AG04449 (cell line): ENCODE measurements around the gene COLEC11.

ENCODE experiments used
- CTCF ChIA-PET: fragments of 350-600 bp; formaldehyde crosslinking; extraction: SDS; loops from one replicate; lab custom pipeline; 2021; ENCODE audit warnings: antibody characterized with exemption; lab: Yijun Ruan, JAX
- POLR2A ChIA-PET: fragments of 400-600, 350-600 bp; formaldehyde crosslinking; extraction: SDS; loops from one replicate; lab custom pipeline; 2020; ENCODE audit warnings: antibody characterized with exemption, inconsistent platforms; lab: Yijun Ruan, JAX
- DNase-seq: peaks from one replicate; pipeline ENCODE4 v3.0.0-alpha.2; 2010; ENCODE audit warnings: low read depth, low spot score
- H3K4me3 ChIP-seq: 2 replicates; pipeline ENCODE4 v1.5.1; 2011; ENCODE audit warnings: low read depth, mild to moderate bottlenecking, control low read depth, low read length
- CTCF ChIP-seq: IDR thresholded peaks from one replicate; pipeline ENCODE4 v1.5.1; 2011; ENCODE audit warnings: mild to moderate bottlenecking, moderate library complexity, low read length, control low read depth, inconsistent platforms; ENCODE audit not compliant: insufficient read depth; ENCODE audit errors: missing control alignments

Gene COLEC11

GRCh38 chr2:3584076-3584475 is 10.8 kb upstream of the COLEC11 start:
- ChIA-PET POLR2A (interaction anchor here (0.7 kb wide), 1 partner anchor 167 kb away, joined by 3 read pairs; no protein-coding TSS in a partner anchor), CTCF (interaction anchor here (1.2 kb wide), 1 partner anchor 11 kb away, joined by 3 read pairs; the partner anchor contains the start of gene COLEC11)
- H3K4me3 ChIP-seq: no peak overlapping the region
- TF ChIP-seq CTCF: no peak
- DNase-seq: no peak

GRCh38 chr2:3584608-3585260 is 10.2 kb upstream of the COLEC11 start:
- ChIA-PET POLR2A (interaction anchor here (0.7 kb wide), 2 partner anchors 20 to 166 kb away, joined by 3 to 4 read pairs; no protein-coding TSS in a partner anchor), CTCF (interaction anchor here (1.2 kb wide), 1 partner anchor 10 kb away, joined by 3 read pairs; the partner anchor contains the start of gene COLEC11)
- no peak overlapping the region for H3K4me3 ChIP-seq
- DNase-seq: no peak
- no peak for TF ChIP-seq CTCF

- TF ChIP-seq CTCF: no peak
- ChIA-PET CTCF (no interaction called here), POLR2A (interaction anchor here (0.7 kb wide), 1 partner anchor 19 kb away, joined by 4 read pairs; no protein-coding TSS in a partner anchor)
- DNase-seq: no peak
- H3K4me3 ChIP-seq: no peak overlapping the region
Observed at GRCh38 chr2:3585261-3586109, 9.4 kb upstream of the COLEC11 start.

GRCh38 chr2:3586220-3586619 is 8.7 kb upstream of the COLEC11 start:
- H3K4me3 ChIP-seq: no peak overlapping the region
- no peak for DNase-seq
- POLR2A ChIA-PET: no interaction called here
- no peak for TF ChIP-seq CTCF
- CTCF ChIA-PET: interaction anchor here (1.3 kb wide), 1 partner anchor 10 kb away, joined by 3 read pairs; no protein-coding TSS in a partner anchor

- no peak for DNase-seq
- POLR2A ChIA-PET: no interaction called here
- no peak overlapping the region for H3K4me3 ChIP-seq
- CTCF ChIA-PET: interaction anchor here (0.8 to 1.3 kb wide), 2 partner anchors 9 to 63 kb away, joined by 3 read pairs; no protein-coding TSS in a partner anchor
- TF ChIP-seq CTCF: no peak
Observed at GRCh38 chr2:3587021-3587420, 7.9 kb upstream of the COLEC11 start.
